GM12878 (cell line): ENCODE data around the gene SHC4. TPM values are rescaled to one million over a fixed set of nuclear protein-coding genes. Genes with fewer than 3 reads are reported as not detected.

Source experiments
- ESRRA ChIP-seq: IDR thresholded peaks from 2 replicates; pipeline ENCODE4 v1.6.1; 2012; ENCODE audit warnings: mild to moderate bottlenecking, low read length, improper control_type of control experiment
- MTA2 ChIP-seq: fragments of 450-650 bp; IDR thresholded peaks from 2 replicates; pipeline ENCODE4 v1.6.1; 2016; ENCODE audit warnings: low read depth, mild to moderate bottlenecking, moderate library complexity
- SMAD5 ChIP-seq: IDR thresholded peaks from 2 replicates; pipeline ENCODE4 v1.6.1; 2016; ENCODE audit warnings: antibody characterized with exemption, low read depth
- SREBF1 ChIP-seq: IDR thresholded peaks from 2 replicates; pipeline ENCODE4 v1.6.1; 2012; ENCODE audit warnings: mild to moderate bottlenecking, low read length
- polyA plus RNA-seq, 11 experiments: library from polyadenylated mRNA; depleted of rRNA in 4 of 11; unstranded in 6 of 11; stranded (reverse) in 5 of 11; fragments of >200 nt; fragmentation: Nextera tagmentation in 4 of 11; fragmentation: Illumina TruSeq in 1 of 11; extraction: Ambion mirVana in 4 of 11; extraction: Trizol in 1 of 11; gene quantifications; 1 replicate in 1 of 11; 2 replicates in 10 of 11; pipeline versions ENCODE4 v1.2.1 to v1.2.3, GENCODE V29; 2011 to 2016; ENCODE audit warnings: inconsistent platforms in 2 of 11, missing spikeins in 2 of 11, low read depth in 1 of 11
- total RNA-seq, 4 experiments: library from RNA; depleted of rRNA in 3 of 4; stranded (reverse); fragments of >200 nt in 3 of 4; fragmentation: Illumina TruSeq in 1 of 4; extraction: Trizol in 1 of 4; gene quantifications; 2 replicates each; pipeline versions ENCODE4 v1.2.1 to v1.2.3, GENCODE V29; 2013 to 2021
- TF ChIP-seq, protein P1 (sequence below): fragments of 450-650 bp; IDR thresholded peaks from 2 replicates; pipeline ENCODE4 v1.6.1; 2017; ENCODE audit warnings: mild to moderate bottlenecking, moderate library complexity
- TF ChIP-seq, protein P2 (sequence below): fragments of 450-650 bp; IDR thresholded peaks from 2 replicates; pipeline ENCODE4 v1.6.1; 2017; ENCODE audit warnings: mild to moderate bottlenecking, low read depth, inconsistent platforms; ENCODE audit not compliant: poor library complexity, severe bottlenecking

SHC4 gene
- total and polyA plus RNA-seq, 10 of the 15 experiments (the other 5 are each of a cell fraction or from before 2014, with no cell fraction given): 0.04 to 0.87 (median 0.14) TPM

DNA sequence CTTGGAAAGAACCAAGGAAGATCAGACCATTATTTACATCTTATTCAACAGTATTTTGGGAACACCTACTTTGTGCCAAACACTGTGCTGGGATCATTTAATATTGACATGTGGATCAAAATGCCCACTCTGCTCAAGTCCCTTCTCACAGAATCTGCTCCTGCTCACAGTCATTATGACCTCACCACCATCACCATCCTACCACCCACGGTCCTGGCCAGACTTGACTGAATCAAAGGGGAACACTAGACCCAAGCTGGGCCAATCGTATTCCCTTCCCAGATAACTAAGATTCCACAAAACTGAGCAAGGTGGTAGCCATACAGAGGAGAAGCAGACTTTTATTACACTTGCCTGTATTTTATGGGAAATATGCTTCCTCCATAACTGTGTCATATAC, 149.4 kb downstream of the SHC4 start (continued):
- TF ChIP-seq, protein P1, sequence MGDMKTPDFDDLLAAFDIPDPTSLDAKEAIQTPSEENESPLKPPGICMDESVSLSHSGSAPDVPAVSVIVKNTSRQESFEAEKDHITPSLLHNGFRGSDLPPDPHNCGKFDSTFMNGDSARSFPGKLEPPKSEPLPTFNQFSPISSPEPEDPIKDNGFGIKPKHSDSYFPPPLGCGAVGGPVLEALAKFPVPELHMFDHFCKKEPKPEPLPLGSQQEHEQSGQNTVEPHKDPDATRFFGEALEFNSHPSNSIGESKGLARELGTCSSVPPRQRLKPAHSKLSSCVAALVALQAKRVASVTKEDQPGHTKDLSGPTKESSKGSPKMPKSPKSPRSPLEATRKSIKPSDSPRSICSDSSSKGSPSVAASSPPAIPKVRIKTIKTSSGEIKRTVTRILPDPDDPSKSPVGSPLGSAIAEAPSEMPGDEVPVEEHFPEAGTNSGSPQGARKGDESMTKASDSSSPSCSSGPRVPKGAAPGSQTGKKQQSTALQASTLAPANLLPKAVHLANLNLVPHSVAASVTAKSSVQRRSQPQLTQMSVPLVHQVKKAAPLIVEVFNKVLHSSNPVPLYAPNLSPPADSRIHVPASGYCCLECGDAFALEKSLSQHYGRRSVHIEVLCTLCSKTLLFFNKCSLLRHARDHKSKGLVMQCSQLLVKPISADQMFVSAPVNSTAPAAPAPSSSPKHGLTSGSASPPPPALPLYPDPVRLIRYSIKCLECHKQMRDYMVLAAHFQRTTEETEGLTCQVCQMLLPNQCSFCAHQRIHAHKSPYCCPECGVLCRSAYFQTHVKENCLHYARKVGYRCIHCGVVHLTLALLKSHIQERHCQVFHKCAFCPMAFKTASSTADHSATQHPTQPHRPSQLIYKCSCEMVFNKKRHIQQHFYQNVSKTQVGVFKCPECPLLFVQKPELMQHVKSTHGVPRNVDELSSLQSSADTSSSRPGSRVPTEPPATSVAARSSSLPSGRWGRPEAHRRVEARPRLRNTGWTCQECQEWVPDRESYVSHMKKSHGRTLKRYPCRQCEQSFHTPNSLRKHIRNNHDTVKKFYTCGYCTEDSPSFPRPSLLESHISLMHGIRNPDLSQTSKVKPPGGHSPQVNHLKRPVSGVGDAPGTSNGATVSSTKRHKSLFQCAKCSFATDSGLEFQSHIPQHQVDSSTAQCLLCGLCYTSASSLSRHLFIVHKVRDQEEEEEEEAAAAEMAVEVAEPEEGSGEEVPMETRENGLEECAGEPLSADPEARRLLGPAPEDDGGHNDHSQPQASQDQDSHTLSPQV: no peak
- TF ChIP-seq SMAD5 (no peak), MTA2 (no peak), ESRRA (no peak), SREBF1 (no peak)
- TF ChIP-seq, protein P2, sequence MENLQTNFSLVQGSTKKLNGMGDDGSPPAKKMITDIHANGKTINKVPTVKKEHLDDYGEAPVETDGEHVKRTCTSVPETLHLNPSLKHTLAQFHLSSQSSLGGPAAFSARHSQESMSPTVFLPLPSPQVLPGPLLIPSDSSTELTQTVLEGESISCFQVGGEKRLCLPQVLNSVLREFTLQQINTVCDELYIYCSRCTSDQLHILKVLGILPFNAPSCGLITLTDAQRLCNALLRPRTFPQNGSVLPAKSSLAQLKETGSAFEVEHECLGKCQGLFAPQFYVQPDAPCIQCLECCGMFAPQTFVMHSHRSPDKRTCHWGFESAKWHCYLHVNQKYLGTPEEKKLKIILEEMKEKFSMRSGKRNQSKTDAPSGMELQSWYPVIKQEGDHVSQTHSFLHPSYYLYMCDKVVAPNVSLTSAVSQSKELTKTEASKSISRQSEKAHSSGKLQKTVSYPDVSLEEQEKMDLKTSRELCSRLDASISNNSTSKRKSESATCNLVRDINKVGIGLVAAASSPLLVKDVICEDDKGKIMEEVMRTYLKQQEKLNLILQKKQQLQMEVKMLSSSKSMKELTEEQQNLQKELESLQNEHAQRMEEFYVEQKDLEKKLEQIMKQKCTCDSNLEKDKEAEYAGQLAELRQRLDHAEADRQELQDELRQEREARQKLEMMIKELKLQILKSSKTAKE: no peak
